ENCODE measurements around the gene COL17A1. TPM values are rescaled to one million over a fixed set of nuclear protein-coding genes. Genes with fewer than 3 reads are reported as not detected.

COL17A1 gene
- total and polyA plus RNA-seq, 2 experiments from 2014 or later, result 1.1 to 1.3 TPM

- TF ChIP-seq, protein P1, sequence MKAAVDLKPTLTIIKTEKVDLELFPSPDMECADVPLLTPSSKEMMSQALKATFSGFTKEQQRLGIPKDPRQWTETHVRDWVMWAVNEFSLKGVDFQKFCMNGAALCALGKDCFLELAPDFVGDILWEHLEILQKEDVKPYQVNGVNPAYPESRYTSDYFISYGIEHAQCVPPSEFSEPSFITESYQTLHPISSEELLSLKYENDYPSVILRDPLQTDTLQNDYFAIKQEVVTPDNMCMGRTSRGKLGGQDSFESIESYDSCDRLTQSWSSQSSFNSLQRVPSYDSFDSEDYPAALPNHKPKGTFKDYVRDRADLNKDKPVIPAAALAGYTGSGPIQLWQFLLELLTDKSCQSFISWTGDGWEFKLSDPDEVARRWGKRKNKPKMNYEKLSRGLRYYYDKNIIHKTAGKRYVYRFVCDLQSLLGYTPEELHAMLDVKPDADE (IDR thresholded peaks at IDR 0.05), result no peak
- TF ChIP-seq ZNF462 (CRISPR knock-in tag; IDR thresholded peaks at IDR 0.05) (no peak), ZNF114 (CRISPR knock-in tag; IDR thresholded peaks at IDR 0.05) (no peak), ZNF331 (CRISPR knock-in tag; IDR thresholded peaks at IDR 0.05; ENCODE audit: low read depth) (no peak), EZH2 (IDR thresholded peaks at IDR 0.05; ENCODE audit: low read depth, unreplicated experiment) (no peak), CREB1 (CRISPR knock-in tag; IDR thresholded peaks at IDR 0.05; ENCODE audit: low read depth) (no peak)
Observed at GRCh38 chr10:104038537-104038936, 47.1 kb downstream of the COL17A1 start (continued).

DNA sequence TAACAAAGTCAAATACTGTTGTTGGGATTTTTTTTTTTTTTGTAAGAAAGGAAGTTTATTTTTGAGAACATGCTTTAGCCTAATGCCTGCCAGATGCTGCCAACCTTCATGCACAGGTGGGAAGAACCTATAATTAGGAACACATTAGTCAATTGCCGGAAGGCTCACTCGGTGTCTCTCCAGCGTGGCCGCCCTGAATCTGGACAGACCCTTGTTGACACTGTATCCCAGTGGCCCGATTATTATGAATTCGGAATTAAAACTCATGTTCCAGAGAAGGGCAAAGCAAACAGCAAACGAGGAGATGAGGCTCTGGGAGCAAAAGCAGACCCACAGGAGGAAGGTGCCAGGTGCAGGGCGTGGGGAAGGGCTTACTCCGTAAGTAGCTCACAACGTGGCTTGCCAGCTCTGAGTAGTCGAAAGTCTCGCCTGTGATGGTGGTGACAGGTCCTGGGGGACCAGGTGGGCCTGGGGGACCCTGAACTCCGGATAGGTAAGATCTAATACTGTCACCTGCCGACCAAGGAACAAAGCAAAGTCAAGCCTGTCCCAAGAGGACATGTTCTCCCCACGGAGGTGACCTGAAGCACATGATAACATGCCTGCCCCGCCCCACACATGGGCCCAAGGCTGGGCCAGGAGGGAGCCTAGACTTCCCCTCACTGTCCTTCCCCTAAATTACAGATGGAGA is 48.3 kb downstream of the COL17A1 start:
- Mint-ChIP-seq H3K4me1 (peaks cover 14% of the 10 kb centered on the region), H3K27ac (no peak overlapping the region), H3K36me3 (ENCODE audit: low read depth) (no peaks in the 10 kb centered on the region; the same call in 2 of the 3 replicates), H3K9me3 (no peaks in the 10 kb centered on the region; the same call in 2 of the 3 replicates), H3K4me3 (no peak overlapping the region), H3K27me3 (ENCODE audit: insufficient read depth, low read depth, poor library complexity) (peaks cover 15% of the 10 kb centered on the region)
- no peaks in the 10 kb centered on the region for H3K27me3 ChIP-seq (ENCODE audit: insufficient read depth)
- ATAC-seq (no peak), DNase-seq (ENCODE audit: low spot score) (no peak)
- H3K9me2 ChIP-seq (ENCODE audit: insufficient read depth), result no peaks in the 10 kb centered on the region
- H3K27ac ChIP-seq (ENCODE audit: low read depth), result no peak overlapping the region
- no peak overlapping the region for H2AFZ ChIP-seq
- no peak overlapping the region for H3K4me2 ChIP-seq
- no peaks in the 10 kb centered on the region for H4K20me1 ChIP-seq (replicated peaks; ENCODE audit: insufficient read depth)
- peaks cover 4% of the 10 kb centered on the region for H3K4me1 ChIP-seq (ENCODE audit: insufficient read depth)
- H3K4me3 ChIP-seq, result no peak overlapping the region
- no peaks in the 10 kb centered on the region for H3F3A ChIP-seq (replicated peaks; ENCODE audit: low read depth)
- H3K36me3 ChIP-seq (ENCODE audit: insufficient read depth), result no peaks in the 10 kb centered on the region
- H3K79me2 ChIP-seq (replicated peaks; ENCODE audit: insufficient read depth), result no peaks in the 10 kb centered on the region
- TF ChIP-seq, protein P2, sequence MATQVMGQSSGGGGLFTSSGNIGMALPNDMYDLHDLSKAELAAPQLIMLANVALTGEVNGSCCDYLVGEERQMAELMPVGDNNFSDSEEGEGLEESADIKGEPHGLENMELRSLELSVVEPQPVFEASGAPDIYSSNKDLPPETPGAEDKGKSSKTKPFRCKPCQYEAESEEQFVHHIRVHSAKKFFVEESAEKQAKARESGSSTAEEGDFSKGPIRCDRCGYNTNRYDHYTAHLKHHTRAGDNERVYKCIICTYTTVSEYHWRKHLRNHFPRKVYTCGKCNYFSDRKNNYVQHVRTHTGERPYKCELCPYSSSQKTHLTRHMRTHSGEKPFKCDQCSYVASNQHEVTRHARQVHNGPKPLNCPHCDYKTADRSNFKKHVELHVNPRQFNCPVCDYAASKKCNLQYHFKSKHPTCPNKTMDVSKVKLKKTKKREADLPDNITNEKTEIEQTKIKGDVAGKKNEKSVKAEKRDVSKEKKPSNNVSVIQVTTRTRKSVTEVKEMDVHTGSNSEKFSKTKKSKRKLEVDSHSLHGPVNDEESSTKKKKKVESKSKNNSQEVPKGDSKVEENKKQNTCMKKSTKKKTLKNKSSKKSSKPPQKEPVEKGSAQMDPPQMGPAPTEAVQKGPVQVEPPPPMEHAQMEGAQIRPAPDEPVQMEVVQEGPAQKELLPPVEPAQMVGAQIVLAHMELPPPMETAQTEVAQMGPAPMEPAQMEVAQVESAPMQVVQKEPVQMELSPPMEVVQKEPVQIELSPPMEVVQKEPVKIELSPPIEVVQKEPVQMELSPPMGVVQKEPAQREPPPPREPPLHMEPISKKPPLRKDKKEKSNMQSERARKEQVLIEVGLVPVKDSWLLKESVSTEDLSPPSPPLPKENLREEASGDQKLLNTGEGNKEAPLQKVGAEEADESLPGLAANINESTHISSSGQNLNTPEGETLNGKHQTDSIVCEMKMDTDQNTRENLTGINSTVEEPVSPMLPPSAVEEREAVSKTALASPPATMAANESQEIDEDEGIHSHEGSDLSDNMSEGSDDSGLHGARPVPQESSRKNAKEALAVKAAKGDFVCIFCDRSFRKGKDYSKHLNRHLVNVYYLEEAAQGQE (IDR thresholded peaks at IDR 0.05; ENCODE audit: unreplicated experiment), result no peak
- TF ChIP-seq JUNB (IDR thresholded peaks at IDR 0.05; ENCODE audit: unreplicated experiment) (no peak), EZH2 (IDR thresholded peaks at IDR 0.05; ENCODE audit: low read depth, unreplicated experiment) (no peak)
- TF ChIP-seq, protein P3, sequence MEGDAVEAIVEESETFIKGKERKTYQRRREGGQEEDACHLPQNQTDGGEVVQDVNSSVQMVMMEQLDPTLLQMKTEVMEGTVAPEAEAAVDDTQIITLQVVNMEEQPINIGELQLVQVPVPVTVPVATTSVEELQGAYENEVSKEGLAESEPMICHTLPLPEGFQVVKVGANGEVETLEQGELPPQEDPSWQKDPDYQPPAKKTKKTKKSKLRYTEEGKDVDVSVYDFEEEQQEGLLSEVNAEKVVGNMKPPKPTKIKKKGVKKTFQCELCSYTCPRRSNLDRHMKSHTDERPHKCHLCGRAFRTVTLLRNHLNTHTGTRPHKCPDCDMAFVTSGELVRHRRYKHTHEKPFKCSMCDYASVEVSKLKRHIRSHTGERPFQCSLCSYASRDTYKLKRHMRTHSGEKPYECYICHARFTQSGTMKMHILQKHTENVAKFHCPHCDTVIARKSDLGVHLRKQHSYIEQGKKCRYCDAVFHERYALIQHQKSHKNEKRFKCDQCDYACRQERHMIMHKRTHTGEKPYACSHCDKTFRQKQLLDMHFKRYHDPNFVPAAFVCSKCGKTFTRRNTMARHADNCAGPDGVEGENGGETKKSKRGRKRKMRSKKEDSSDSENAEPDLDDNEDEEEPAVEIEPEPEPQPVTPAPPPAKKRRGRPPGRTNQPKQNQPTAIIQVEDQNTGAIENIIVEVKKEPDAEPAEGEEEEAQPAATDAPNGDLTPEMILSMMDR (conservative IDR thresholded peaks at IDR 0.05; ENCODE audit: low read depth in 2 of 2), result no peak
- TF ChIP-seq, protein P1 (IDR thresholded peaks at IDR 0.05), result no peak
